HCT116 (cell line): ENCODE results near the gene TMEM156. TPM values are rescaled to one million over a fixed set of nuclear protein-coding genes. Genes with fewer than 3 reads are reported as not detected.

ENCODE experiments used
- ATAC-seq: fragments of 200-7000 bp; cut with Tn5 transposase; 2 replicates; pipeline ENCODE4 v1.9.1; 2020; ENCODE audit warnings: mild to moderate bottlenecking, moderate library complexity
- BruUV-seq: library from RNA; stranded (reverse); fragments of 400-500 nt; replicated peaks from 2 replicates; lab custom pipeline; 2021; lab: Mats Ljungman, UMichigan
- CTCF ChIA-PET: fragments of 300-600 bp; sonication (Branson Sonifier 250); formaldehyde crosslinking; loops from one replicate; lab custom pipeline; 2021; ENCODE audit warnings: antibody characterized with exemption; lab: Charles Lee
- POLR2A ChIA-PET: fragments of 300-600, 350-600 bp; sonication (Branson Sonifier 250); formaldehyde crosslinking; loops from one replicate; lab custom pipeline; 2021; ENCODE audit warnings: antibody characterized with exemption; lab: Charles Lee
- RAD21 ChIA-PET, 2 experiments: fragments of 300-600 bp; sonication (Branson Sonifier 250); formaldehyde crosslinking; loops; one replicate each; lab custom pipeline; 2023; ENCODE audit warnings: low total read pairs in 2 of 2; ENCODE audit not compliant: uncharacterized antibody in 2 of 2, unreplicated experiment in 2 of 2, low non-redundant PET in 1 of 2; lab: Charles Lee
- DNase-seq: peaks from one replicate; pipeline ENCODE4 v3.0.0-alpha.2; 2010; ENCODE audit warnings: low read depth, low spot score
- H2AFZ ChIP-seq: fragments of 200-600 bp; shearing (Covaris generic), sonication (generic); 2 replicates; pipeline ENCODE4 v1.6.1; 2017; ENCODE audit warnings: low read depth, mixed run types, mixed read lengths, antibody characterized with exemption, low read length; ENCODE audit not compliant: poor library complexity, severe bottlenecking
- H3K27ac ChIP-seq: 2 replicates; pipeline ENCODE4 v1.5.1; 2012; ENCODE audit warnings: low read depth, low read length
- H3K27me3 ChIP-seq: fragments of 200-600 bp; sonication (generic); 2 replicates; pipeline ENCODE4 v1.6.1; 2016; ENCODE audit warnings: mixed run types, low read length, mixed read lengths; ENCODE audit not compliant: insufficient read depth
- H3K36me3 ChIP-seq, 2 experiments: fragments of 200-500 bp in 1 of 2; fragments of 200-600 bp in 1 of 2; sonication (Bioruptor generic) in 1 of 2; sonication (generic) in 1 of 2; 2 replicates each; pipeline versions ENCODE4 v1.5.1 to v1.6.1; 2014 to 2016; ENCODE audit warnings: low read length in 2 of 2, inconsistent platforms in 1 of 2, mixed read lengths in 1 of 2, mixed run types in 1 of 2; ENCODE audit not compliant: insufficient read depth in 2 of 2, control insufficient read depth in 1 of 2
- H3K4me1 ChIP-seq, 2 experiments: fragments of 200-600 bp in 1 of 2; sonication (generic) in 1 of 2; 2 replicates each; pipeline versions ENCODE4 v1.5.1 to v1.6.1; 2012 to 2017; ENCODE audit warnings: low read length in 2 of 2, inconsistent platforms in 1 of 2, mild to moderate bottlenecking in 1 of 2, mixed read lengths in 1 of 2, mixed run types in 1 of 2, moderate library complexity in 1 of 2; ENCODE audit not compliant: insufficient read depth in 2 of 2, control insufficient read depth in 1 of 2
- H3K4me2 ChIP-seq: fragments of 200-600 bp; sonication (generic); 2 replicates; pipeline ENCODE4 v1.6.1; 2017; ENCODE audit warnings: mixed run types, low read length, mixed read lengths
- H3K4me3 ChIP-seq, 2 experiments: fragments of 200-600 bp in 1 of 2; sonication (generic) in 1 of 2; replicated peaks in 1 of 2; 2 replicates each; pipeline ENCODE4 v1.5.1; 2011 to 2016; ENCODE audit warnings: low read length in 2 of 2, control low read depth in 1 of 2, low read depth in 1 of 2, mild to moderate bottlenecking in 1 of 2, mixed read lengths in 1 of 2, mixed run types in 1 of 2
- H3K79me2 ChIP-seq: fragments of 200-600 bp; sonication (generic); 2 replicates; pipeline ENCODE4 v1.6.1; 2017; ENCODE audit warnings: mild to moderate bottlenecking, mixed run types, low read length, moderate library complexity, mixed read lengths; ENCODE audit not compliant: insufficient read depth
- H3K9ac ChIP-seq: fragments of 200-600 bp; sonication (generic); 2 replicates; pipeline ENCODE4 v1.6.1; 2016; ENCODE audit warnings: low read length, mixed read lengths
- H3K9me2 ChIP-seq: fragments of 200-600 bp; sonication (generic), shearing (Covaris generic); 2 replicates; pipeline ENCODE4 v1.6.1; 2017; ENCODE audit warnings: mixed run types, mild to moderate bottlenecking, moderate library complexity; ENCODE audit not compliant: insufficient read depth
- H3K9me3 ChIP-seq, 2 experiments: fragments of 200-500 bp in 1 of 2; fragments of 200-600 bp in 1 of 2; sonication (Bioruptor generic) in 1 of 2; sonication (generic) in 1 of 2; 2 replicates each; pipeline ENCODE4 v1.6.1; 2014 to 2017; ENCODE audit warnings: low read length in 2 of 2, mixed read lengths in 2 of 2, inconsistent platforms in 1 of 2, low read depth in 1 of 2, mild to moderate bottlenecking in 1 of 2, mixed run types in 1 of 2, moderate library complexity in 1 of 2; ENCODE audit not compliant: control insufficient read depth in 1 of 2, insufficient read depth in 1 of 2
- H4K20me1 ChIP-seq: fragments of 200-600 bp; sonication (generic), shearing (Covaris generic); 2 replicates; pipeline ENCODE4 v1.6.1; 2017; ENCODE audit warnings: mixed run types, mild to moderate bottlenecking, moderate library complexity; ENCODE audit not compliant: insufficient read depth
- CBX3 ChIP-seq: IDR thresholded peaks from 2 replicates; pipeline ENCODE4 v1.6.1; 2012; ENCODE audit warnings: low read depth
- EGR1 ChIP-seq: IDR thresholded peaks from 2 replicates; pipeline ENCODE4 v1.6.1; 2012; ENCODE audit warnings: low read depth
- ELF1 ChIP-seq: IDR thresholded peaks from 2 replicates; pipeline ENCODE4 v1.6.1; 2012; ENCODE audit warnings: low read depth, borderline replicate concordance
- JUND ChIP-seq: IDR thresholded peaks from 2 replicates; pipeline ENCODE4 v1.6.1; 2012
- POLR2AphosphoS5 ChIP-seq: IDR thresholded peaks from 2 replicates; pipeline ENCODE4 v1.6.1; 2011; ENCODE audit warnings: mild to moderate bottlenecking, low read depth, low read length, moderate library complexity
- SP1 ChIP-seq: IDR thresholded peaks from 2 replicates; pipeline ENCODE4 v1.6.1; 2012; ENCODE audit warnings: low read depth
- YY1 ChIP-seq: IDR thresholded peaks from 2 replicates; pipeline ENCODE4 v1.6.1; 2011; ENCODE audit warnings: low read length, low read depth, moderate library complexity, mild to moderate bottlenecking; ENCODE audit not compliant: insufficient replicate concordance; ENCODE audit errors: extremely low read depth
- ZBTB33 ChIP-seq: IDR thresholded peaks from 2 replicates; pipeline ENCODE4 v1.6.1; 2011; ENCODE audit warnings: mild to moderate bottlenecking, low read length, moderate library complexity; ENCODE audit not compliant: insufficient replicate concordance; ENCODE audit errors: extremely low read depth
- intact Hi-C: fragments of 100-400 bp; cut with micrococcal nuclease; formaldehyde crosslinking; loops from 2 replicates; pipeline ENCODE4 v1.10.0; 2022
- total RNA-seq: library from RNA; stranded (reverse); gene quantifications from one replicate; pipeline ENCODE4 v1.2.1, GENCODE V29; 2021; ENCODE audit not compliant: unreplicated experiment

Gene TMEM156
- total RNA-seq, 1 experiment from 2014 or later, result 0.22 TPM

GRCh38 chr4:38968668-38969067, 63.5 kb downstream of the TMEM156 start:
- Histone ChIP-seq H4K20me1 (no peaks in the 10 kb centered on the region), H3K9ac (no peak overlapping the region), H3K36me3 (no peaks in the 10 kb centered on the region), H3K9me3 (no peaks in the 10 kb centered on the region), H3K9me2 (no peaks in the 10 kb centered on the region), H2AFZ (no peak overlapping the region), H3K4me1 (0 out of 4 replicates have a peak, but pooled peaks cover 0 to 3% of the 10 kb centered on the region in 2 experiments), H3K27ac (no peak overlapping the region), H3K79me2 (no peaks in the 10 kb centered on the region), H3K27me3 (no peaks in the 10 kb centered on the region), H3K4me2 (no peak overlapping the region), H3K4me3 (no peak overlapping the region)
- no peak for ATAC-seq
- ChIA-PET RAD21 (no interaction called here), CTCF (no interaction called here), POLR2A (no interaction called here)
- no peak for DNase-seq
- TF ChIP-seq CBX3 (no peak), JUND (no peak), YY1 (no peak), ZBTB33 (no peak), SP1 (no peak), EGR1 (no peak), POLR2AphosphoS5 (no peak), ELF1 (no peak)
- intact Hi-C loops, result no loop called here
- no TSS peak for BruUV-seq
